PFSK-1 (cell line): ENCODE data around the gene SPTBN1.

Experiments used
- FOXP2 ChIP-seq: optimal IDR thresholded peaks from 2 replicates; pipeline ENCODE3; 2011; ENCODE audit warnings: borderline replicate concordance, control low read depth, inconsistent platforms; ENCODE audit not compliant: insufficient read depth; ENCODE audit errors: extremely low read length, extremely low read depth
- POLR2AphosphoS5 ChIP-seq: IDR thresholded peaks from 2 replicates; pipeline ENCODE4 v1.6.1; 2012; ENCODE audit warnings: low read depth, mild to moderate bottlenecking, control low read depth, low read length, moderate library complexity
- REST ChIP-seq, 2 experiments: IDR thresholded peaks; 2 replicates each; pipeline versions ENCODE4 v1.6.1 to v1.8.0; 2011 to 2012; ENCODE audit warnings: low read depth in 2 of 2, low read length in 2 of 2, control low read depth in 1 of 2, inconsistent platforms in 1 of 2, mild to moderate bottlenecking in 1 of 2, moderate library complexity in 1 of 2; ENCODE audit not compliant: insufficient read depth in 1 of 2
- SIN3A ChIP-seq: IDR thresholded peaks from 2 replicates; pipeline ENCODE4 v1.6.1; 2012; ENCODE audit warnings: mild to moderate bottlenecking, low read length, moderate library complexity, borderline replicate concordance; ENCODE audit not compliant: insufficient read depth
- TAF1 ChIP-seq: IDR thresholded peaks from 2 replicates; pipeline ENCODE4 v1.6.1; 2012; ENCODE audit warnings: low read length, control low read depth, borderline replicate concordance; ENCODE audit not compliant: insufficient read depth

The SPTBN1 gene

GRCh38 chr2:54503192-54503591, 47.1 kb downstream of the SPTBN1 start:
- TF ChIP-seq TAF1, result no peak
- TF ChIP-seq POLR2AphosphoS5, result no peak

DNA sequence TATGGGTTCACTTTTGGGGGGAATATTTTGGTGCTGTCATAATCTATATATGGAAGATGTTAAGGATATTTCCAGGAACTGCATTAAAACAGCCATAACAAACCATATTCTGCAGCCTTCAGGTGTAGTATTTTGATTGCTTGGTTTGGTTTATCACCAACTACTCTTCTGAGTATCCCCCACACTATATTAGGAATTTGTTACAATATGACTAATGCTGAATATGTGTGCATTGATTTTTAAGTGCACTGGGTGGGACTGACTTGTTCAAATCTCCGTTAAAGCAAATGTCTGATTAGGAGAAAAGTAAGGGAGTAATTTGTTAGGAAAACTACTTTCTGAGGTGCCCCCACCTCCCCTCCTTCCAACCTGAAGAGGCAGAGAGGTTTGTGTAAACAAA, 47.7 kb downstream of the SPTBN1 start:
- no peak for TF ChIP-seq SIN3A
- TF ChIP-seq TAF1, result no peak
- TF ChIP-seq REST (IDR thresholded peaks at IDR 0.05; ENCODE audit: insufficient read depth in 1 of 2, low read depth in 2 of 2, low read length in 2 of 2), result no peak
- no peak for TF ChIP-seq POLR2AphosphoS5
- no peak for TF ChIP-seq FOXP2

DNA sequence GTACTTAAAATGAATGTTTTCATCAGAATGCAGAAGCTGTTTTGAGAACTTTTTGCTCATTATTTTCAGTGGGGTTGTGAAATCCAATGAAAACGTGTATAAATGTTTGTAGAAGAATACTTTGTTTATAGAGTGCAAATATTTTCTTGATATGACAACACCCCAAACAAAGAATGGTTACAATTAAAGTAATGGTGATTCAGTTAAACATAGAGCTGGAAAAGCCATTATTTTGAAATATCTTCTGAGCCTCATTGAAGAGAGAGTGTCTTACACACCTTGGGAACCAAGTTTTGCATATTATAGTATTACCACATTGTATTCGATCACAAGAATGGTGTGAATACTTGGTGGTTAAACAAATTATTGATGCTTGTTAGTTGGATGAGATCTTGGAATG, 48.7 kb downstream of the SPTBN1 start:
- TF ChIP-seq TAF1 (no peak), POLR2AphosphoS5 (no peak), FOXP2 (no peak), REST (IDR thresholded peaks at IDR 0.05; ENCODE audit: insufficient read depth in 1 of 2, low read depth in 2 of 2, low read length in 2 of 2) (no peak), SIN3A (no peak)

- no peak for TF ChIP-seq REST (IDR thresholded peaks at IDR 0.05; ENCODE audit: insufficient read depth in 1 of 2, low read depth in 2 of 2, low read length in 2 of 2)
- no peak for TF ChIP-seq TAF1
- no peak for TF ChIP-seq SIN3A
- no peak for TF ChIP-seq POLR2AphosphoS5
- TF ChIP-seq FOXP2, result no peak
Measured at GRCh38 chr2:54508541-54508940, 52.4 kb downstream of the SPTBN1 start.

DNA sequence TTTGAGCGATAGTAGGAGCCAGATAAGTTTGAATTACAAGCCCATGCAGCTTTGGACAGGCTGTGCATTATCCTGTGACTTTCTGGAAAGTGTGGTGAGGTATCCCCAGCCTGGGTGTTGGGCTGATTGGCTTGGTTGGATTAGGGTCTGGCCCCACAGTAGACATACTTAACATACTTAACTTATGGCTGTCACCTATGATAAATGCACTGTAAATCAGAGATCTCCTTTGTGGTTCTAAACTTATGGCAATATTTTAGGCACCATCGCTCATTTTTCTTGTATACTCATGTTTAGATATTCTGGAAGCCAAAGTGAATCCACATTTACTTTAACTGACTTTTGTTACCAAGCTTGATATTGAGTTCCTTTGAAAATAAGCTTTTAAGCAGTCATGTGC, 54.8 kb downstream of the SPTBN1 start:
- no peak for TF ChIP-seq FOXP2
- TF ChIP-seq TAF1, result no peak
- no peak for TF ChIP-seq POLR2AphosphoS5
- TF ChIP-seq REST (IDR thresholded peaks at IDR 0.05; ENCODE audit: insufficient read depth in 1 of 2, low read depth in 2 of 2, low read length in 2 of 2), result no peak
- no peak for TF ChIP-seq SIN3A
